ENCODE data around the gene MREG. TPM values are rescaled to one million over a fixed set of nuclear protein-coding genes. Genes with fewer than 3 reads are reported as not detected.

The MREG gene
- total RNA-seq, 1 experiment from 2014 or later = 15.9 TPM

- CTCF ChIA-PET = no interaction called here
- Histone ChIP-seq H3K36me3 (ENCODE audit: insufficient read depth, low read length, poor library complexity, severe bottlenecking) (no peaks in the 10 kb centered on the region), H3K27ac (ENCODE audit: low read depth, low read length, poor library complexity, severe bottlenecking) (no peak overlapping the region), H3K4me1 (ENCODE audit: insufficient read depth, low read length, poor library complexity, severe bottlenecking) (peaks cover 9% of the 10 kb centered on the region), H3K9me3 (ENCODE audit: low read depth, low read length, poor library complexity, severe bottlenecking) (no peaks in the 10 kb centered on the region), H3K4me3 (ENCODE audit: low read depth, low read length, poor library complexity, severe bottlenecking) (no peak overlapping the region), H3K27me3 (replicated peaks; ENCODE audit: insufficient read depth, low read depth, low read length, poor library complexity) (no peaks in the 10 kb centered on the region)
- TF ChIP-seq CTCF (conservative IDR thresholded peaks at IDR 0.05; ENCODE audit: low read depth, low read length) (no peak), EZH2 (IDR thresholded peaks at IDR 0.05; ENCODE audit: borderline replicate concordance, low read depth, low read length, poor library complexity, severe bottlenecking) (no peak)
- BruUV-seq (replicated peaks) = no TSS peak
- DNase-seq (ENCODE audit: low spot score) = no peak
- POLR2A ChIA-PET (ENCODE audit: low non-redundant PET) = no interaction called here
- intact Hi-C loops (cut with micrococcal nuclease; ENCODE audit: unreplicated experiment) = no loop called here
Measured at GRCh38 chr2:216003876-216004696, 9.3 kb downstream of the MREG start.

DNA sequence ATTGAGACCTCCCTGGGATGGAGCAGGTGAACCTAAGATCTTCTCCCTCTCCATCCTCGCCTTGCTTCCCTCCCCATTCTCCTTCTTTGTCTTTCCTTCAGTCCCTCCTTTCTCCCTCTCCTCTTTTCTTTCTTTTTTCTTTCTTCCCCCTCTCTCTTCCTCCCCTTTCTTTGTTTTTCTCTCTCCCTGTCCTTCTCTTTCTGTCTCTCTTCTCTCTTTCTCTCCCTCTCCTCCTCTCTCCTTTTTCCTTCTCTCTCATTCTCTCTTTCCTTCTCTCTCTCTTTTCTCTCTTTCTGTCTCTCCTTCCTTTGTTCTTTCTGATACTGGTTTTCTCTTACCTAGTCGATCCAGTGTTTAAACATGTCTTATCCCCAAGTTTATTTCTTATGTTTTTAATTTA lies 10.7 kb downstream of the MREG start:
- POLR2A ChIA-PET (ENCODE audit: low non-redundant PET) = no interaction called here
- no peaks in the 10 kb centered on the region for H3K36me3 ChIP-seq (ENCODE audit: insufficient read depth, low read length, poor library complexity, severe bottlenecking)
- no TSS peak for BruUV-seq (replicated peaks)
- H3K4me3 ChIP-seq (ENCODE audit: low read depth, low read length, poor library complexity, severe bottlenecking) = no peak overlapping the region
- no peak overlapping the region for H3K27ac ChIP-seq (ENCODE audit: low read depth, low read length, poor library complexity, severe bottlenecking)
- H3K4me1 ChIP-seq (ENCODE audit: insufficient read depth, low read length, poor library complexity, severe bottlenecking) = peaks cover 9% of the 10 kb centered on the region
- TF ChIP-seq EZH2 (IDR thresholded peaks at IDR 0.05; ENCODE audit: borderline replicate concordance, low read depth, low read length, poor library complexity, severe bottlenecking) = no peak
- no peak for TF ChIP-seq CTCF (conservative IDR thresholded peaks at IDR 0.05; ENCODE audit: low read depth, low read length)
- CTCF ChIA-PET = no interaction called here
- H3K27me3 ChIP-seq (replicated peaks; ENCODE audit: insufficient read depth, low read depth, low read length, poor library complexity) = no peaks in the 10 kb centered on the region
- H3K9me3 ChIP-seq (ENCODE audit: low read depth, low read length, poor library complexity, severe bottlenecking) = no peaks in the 10 kb centered on the region
- intact Hi-C loops (cut with micrococcal nuclease; ENCODE audit: unreplicated experiment) = no loop called here
- no peak for DNase-seq (ENCODE audit: low spot score)

DNA sequence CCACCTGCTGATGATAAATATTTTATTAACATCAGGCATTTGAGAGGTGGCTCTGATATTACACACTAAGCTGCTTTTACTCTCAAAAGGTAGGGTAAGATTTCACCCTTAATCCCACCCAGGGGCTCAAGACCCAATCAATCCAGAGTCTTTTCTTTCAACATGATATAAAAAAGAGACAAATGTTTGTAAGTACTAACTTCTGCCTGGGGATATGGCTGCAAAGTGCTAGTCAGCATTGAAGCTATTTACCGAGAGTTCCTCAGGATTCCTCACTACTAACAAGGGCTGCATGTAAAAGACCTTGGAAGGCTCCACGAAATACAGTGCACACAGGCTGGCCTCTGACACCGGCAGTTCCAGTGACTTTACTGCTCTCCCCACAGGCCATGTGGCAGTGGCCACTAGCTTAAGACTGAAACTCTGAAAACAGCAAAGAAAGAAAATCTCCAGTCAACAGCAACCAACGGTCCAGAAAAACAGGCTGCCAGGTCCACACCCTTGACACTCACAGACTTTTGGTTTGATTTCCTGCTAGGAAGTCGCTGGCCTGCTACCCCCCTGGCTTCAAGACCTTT lies 11.2 kb downstream of the MREG start:
- POLR2A ChIA-PET (ENCODE audit: low non-redundant PET) = no interaction called here
- H3K9me3 ChIP-seq (ENCODE audit: low read depth, low read length, poor library complexity, severe bottlenecking) = no peaks in the 10 kb centered on the region
- H3K4me1 ChIP-seq (ENCODE audit: insufficient read depth, low read length, poor library complexity, severe bottlenecking) = peaks cover 9% of the 10 kb centered on the region
- BruUV-seq (replicated peaks) = no TSS peak
- H3K27ac ChIP-seq (ENCODE audit: low read depth, low read length, poor library complexity, severe bottlenecking) = no peak overlapping the region
- no peak overlapping the region for H3K4me3 ChIP-seq (ENCODE audit: low read depth, low read length, poor library complexity, severe bottlenecking)
- CTCF ChIA-PET = interaction anchor here (0.6 kb wide), 1 partner anchor 86 kb away, joined by 3 read pairs; no protein-coding TSS in a partner anchor
- H3K27me3 ChIP-seq (replicated peaks; ENCODE audit: insufficient read depth, low read depth, low read length, poor library complexity) = no peaks in the 10 kb centered on the region
- intact Hi-C loops (cut with micrococcal nuclease; ENCODE audit: unreplicated experiment) = no loop called here
- TF ChIP-seq EZH2 (IDR thresholded peaks at IDR 0.05; ENCODE audit: borderline replicate concordance, low read depth, low read length, poor library complexity, severe bottlenecking) = no peak
- no peak for TF ChIP-seq CTCF (conservative IDR thresholded peaks at IDR 0.05; ENCODE audit: low read depth, low read length)
- DNase-seq (ENCODE audit: low spot score) = no peak
- no peaks in the 10 kb centered on the region for H3K36me3 ChIP-seq (ENCODE audit: insufficient read depth, low read length, poor library complexity, severe bottlenecking)
